H9 (cell line): ENCODE results near the gene MTCL1. TPM values are rescaled to one million over a fixed set of nuclear protein-coding genes. Genes with fewer than 3 reads are reported as not detected.

ENCODE experiments used
- DNase-seq: peaks from one replicate; pipeline ENCODE4 v3.0.0-alpha.2; 2017
- H2AFZ ChIP-seq: one replicate; pipeline ENCODE4 v1.6.1; 2013; ENCODE audit warnings: mild to moderate bottlenecking, low read length, control low read depth, moderate library complexity
- H2AK5ac ChIP-seq: 2 replicates; pipeline ENCODE4 v1.6.1; 2013; ENCODE audit warnings: low read length, control low read depth, mixed read lengths; ENCODE audit not compliant: insufficient read length
- H2BK120ac ChIP-seq: one replicate; pipeline ENCODE4 v1.6.1; 2013; ENCODE audit warnings: low read depth, mild to moderate bottlenecking, low read length, control low read depth, inconsistent platforms; ENCODE audit not compliant: poor library complexity, severe bottlenecking
- H2BK12ac ChIP-seq: 2 replicates; pipeline ENCODE4 v1.6.1; 2013; ENCODE audit warnings: low read length, control low read depth, mixed read lengths, low read depth; ENCODE audit not compliant: insufficient read length
- H2BK15ac ChIP-seq: 2 replicates; pipeline ENCODE4 v1.6.1; 2013; ENCODE audit warnings: low read depth, low read length, control low read depth
- H2BK20ac ChIP-seq: one replicate; pipeline ENCODE4 v1.6.1; 2013; ENCODE audit warnings: low read depth, mild to moderate bottlenecking, low read length, control low read depth, inconsistent platforms; ENCODE audit not compliant: poor library complexity, severe bottlenecking
- H2BK5ac ChIP-seq: 2 replicates; pipeline ENCODE4 v1.6.1; 2013; ENCODE audit warnings: low read length, control low read depth, mixed read lengths; ENCODE audit not compliant: insufficient read length
- H3K14ac ChIP-seq: 2 replicates; pipeline ENCODE4 v1.6.1; 2013; ENCODE audit warnings: low read length, control low read depth; ENCODE audit not compliant: insufficient read depth
- H3K18ac ChIP-seq: 2 replicates; pipeline ENCODE4 v1.6.1; 2013; ENCODE audit warnings: low read depth, mild to moderate bottlenecking, mixed read lengths, low read length, control low read depth; ENCODE audit not compliant: insufficient read length
- H3K23ac ChIP-seq: 2 replicates; pipeline ENCODE4 v1.6.1; 2013; ENCODE audit warnings: low read length, control low read depth, mixed read lengths, low read depth; ENCODE audit not compliant: insufficient read length
- H3K23me2 ChIP-seq: 2 replicates; pipeline ENCODE4 v1.6.1; 2013; ENCODE audit warnings: low read depth, mild to moderate bottlenecking, mixed read lengths, low read length, control low read depth; ENCODE audit not compliant: insufficient read length, poor library complexity, severe bottlenecking
- H3K27ac ChIP-seq: 2 replicates; pipeline ENCODE4 v1.5.1; 2013; ENCODE audit warnings: low read length, control low read depth, mixed read lengths, low read depth; ENCODE audit not compliant: insufficient read length
- H3K27me3 ChIP-seq: 2 replicates; pipeline ENCODE4 v1.6.1; 2013; ENCODE audit warnings: low read length, control low read depth, inconsistent platforms; ENCODE audit not compliant: insufficient read depth
- H3K4ac ChIP-seq: 2 replicates; pipeline ENCODE4 v1.6.1; 2013; ENCODE audit warnings: low read depth, mild to moderate bottlenecking, control low read depth, inconsistent platforms, low read length, moderate library complexity
- H3K4me1 ChIP-seq: 2 replicates; pipeline ENCODE4 v1.6.1; 2013; ENCODE audit warnings: low read length, control low read depth, inconsistent platforms; ENCODE audit not compliant: insufficient read depth
- H3K4me2 ChIP-seq: 2 replicates; pipeline ENCODE4 v1.6.1; 2013; ENCODE audit warnings: low read length, control low read depth, mixed read lengths; ENCODE audit not compliant: insufficient read length, insufficient read depth
- H3K56ac ChIP-seq: 2 replicates; pipeline ENCODE4 v1.6.1; 2013; ENCODE audit warnings: low read depth, mild to moderate bottlenecking, mixed read lengths, low read length, control low read depth; ENCODE audit not compliant: insufficient read length
- H3K79me1 ChIP-seq: 2 replicates; pipeline ENCODE4 v1.6.1; 2013; ENCODE audit warnings: low read depth, mild to moderate bottlenecking, moderate library complexity, low read length, control low read depth, inconsistent platforms; ENCODE audit not compliant: insufficient read depth, poor library complexity, severe bottlenecking
- H3K79me2 ChIP-seq: 2 replicates; pipeline ENCODE4 v1.6.1; 2013; ENCODE audit warnings: low read length, control low read depth, inconsistent platforms; ENCODE audit not compliant: insufficient read depth
- H3K9ac ChIP-seq: 2 replicates; pipeline ENCODE4 v1.6.1; 2013; ENCODE audit warnings: low read length, control low read depth, mixed read lengths; ENCODE audit not compliant: insufficient read length; ENCODE audit errors: extremely low read depth
- H3K9me3 ChIP-seq: one replicate; pipeline ENCODE4 v1.6.1; 2013; ENCODE audit warnings: low read depth, low read length, inconsistent platforms; ENCODE audit not compliant: control insufficient read depth
- H3T11ph ChIP-seq: one replicate; pipeline ENCODE4 v1.6.1; 2013; ENCODE audit warnings: mild to moderate bottlenecking, low read length, control low read depth, inconsistent platforms
- H4K20me1 ChIP-seq: one replicate; pipeline ENCODE4 v1.6.1; 2013; ENCODE audit not compliant: control insufficient read depth, insufficient read length, insufficient read depth
- H4K5ac ChIP-seq: 2 replicates; pipeline ENCODE4 v1.6.1; 2013; ENCODE audit warnings: low read depth, mild to moderate bottlenecking, mixed read lengths, low read length, control low read depth; ENCODE audit not compliant: insufficient read length
- H4K8ac ChIP-seq: replicated peaks from 2 replicates; pipeline ENCODE4 v1.6.1; 2013; ENCODE audit warnings: low read length, control low read depth, mixed read lengths, low read depth; ENCODE audit not compliant: insufficient read length
- H4K91ac ChIP-seq: 2 replicates; pipeline ENCODE4 v1.6.1; 2013; ENCODE audit warnings: low read depth, mild to moderate bottlenecking, moderate library complexity, mixed read lengths, low read length, control low read depth; ENCODE audit not compliant: insufficient read length
- H3K27ac Mint-ChIP-seq, 3 experiments: 2 replicates in 2 of 3; 3 replicates in 1 of 3; pipeline ENCODE4 v1.8.0; 2020 to 2021; ENCODE audit warnings: mixed read lengths in 3 of 3, mild to moderate bottlenecking in 1 of 3, moderate library complexity in 1 of 3
- H3K27me3 Mint-ChIP-seq: 2 replicates; pipeline ENCODE4 v1.8.0; 2021; ENCODE audit warnings: low read depth, mild to moderate bottlenecking, moderate library complexity, mixed read lengths
- H3K36me3 Mint-ChIP-seq, 3 experiments: 2 replicates in 2 of 3; 3 replicates in 1 of 3; pipeline ENCODE4 v1.8.0; 2020 to 2021; ENCODE audit warnings: low read depth in 3 of 3, mixed read lengths in 3 of 3; ENCODE audit not compliant: insufficient read depth in 1 of 3
- H3K4me1 Mint-ChIP-seq, 2 experiments: 2 replicates each; pipeline ENCODE4 v1.8.0; 2020; ENCODE audit warnings: mixed read lengths in 2 of 2
- H3K4me3 Mint-ChIP-seq, 2 experiments: 2 replicates in 1 of 2; 3 replicates in 1 of 2; pipeline ENCODE4 v1.8.0; 2020 to 2021; ENCODE audit warnings: mild to moderate bottlenecking in 2 of 2, mixed read lengths in 2 of 2, moderate library complexity in 1 of 2
- H3K9me3 Mint-ChIP-seq, 2 experiments: 2 replicates in 1 of 2; 3 replicates in 1 of 2; pipeline ENCODE4 v1.8.0; 2020; ENCODE audit warnings: mild to moderate bottlenecking in 2 of 2, mixed read lengths in 2 of 2, moderate library complexity in 1 of 2
- WGBS: extraction: QIAGEN DNeasy Blood & Tissue Kit; methylation state at CpG from one replicate; pipeline ENCODE4 v1.1.7; 2013; ENCODE audit warnings: missing lambda C conversion rate, low lambda C conversion rate, mixed read lengths; ENCODE audit not compliant: insufficient read length; ENCODE audit errors: extremely low coverage; 5-methylcytosine and 5-hydroxymethylcytosine counted together
- total RNA-seq: library from RNA; stranded (reverse); gene quantifications from 2 replicates; pipeline ENCODE4 v1.2.1, GENCODE V29; 2021
- TF ChIP-seq, protein P1 (sequence below): fragments of 200-600 bp; sonication (generic); conservative IDR thresholded peaks from 3 replicates; pipeline ENCODE4 v1.8.0; 2021; ENCODE audit warnings: antibody characterized with exemption, mild to moderate bottlenecking

The MTCL1 gene
- total RNA-seq, 1 experiment from 2014 or later = 50.7 TPM

DNA sequence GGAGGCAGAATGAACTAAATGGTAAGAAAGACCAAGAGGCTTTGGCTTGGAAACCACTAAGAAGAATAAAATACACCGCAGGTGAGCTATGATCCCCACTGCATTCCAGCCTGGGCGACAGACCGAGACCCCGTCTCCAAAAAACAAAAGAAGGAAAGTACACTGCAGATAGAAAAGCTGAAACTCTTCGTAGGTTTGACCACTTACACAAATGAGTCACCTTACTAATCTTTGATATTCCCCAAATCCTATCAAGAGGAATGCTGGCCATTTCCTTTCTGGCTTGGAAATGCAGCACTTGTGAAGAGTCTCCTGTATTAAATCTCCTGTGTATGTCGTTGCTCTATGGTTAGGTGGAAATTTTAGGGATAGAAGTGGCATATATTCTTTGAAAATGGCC lies 108.8 kb downstream of the MTCL1 start:
- Histone ChIP-seq H2AFZ (no peak overlapping the region), H4K91ac (no peak overlapping the region), H3K56ac (no peak overlapping the region), H3K23me2 (no peaks in the 10 kb centered on the region), H3K79me2 (no peaks in the 10 kb centered on the region), H3K27ac (no peak overlapping the region), H2BK5ac (no peak overlapping the region), H2BK120ac (no peak overlapping the region), H2AK5ac (no peak overlapping the region), H2BK12ac (no peak overlapping the region), H2BK20ac (no peak overlapping the region), H4K5ac (no peak overlapping the region), H3K79me1 (no peaks in the 10 kb centered on the region), H4K8ac (no peak overlapping the region), H3K4me2 (no peak overlapping the region), H3K4me1 (no peaks in the 10 kb centered on the region), H3T11ph (no peak overlapping the region), H3K9me3 (no peaks in the 10 kb centered on the region), H3K4ac (no peak overlapping the region), H3K9ac (no peak overlapping the region), H3K23ac (no peak overlapping the region), H3K27me3 (no peaks in the 10 kb centered on the region), H3K14ac (no peak overlapping the region), H4K20me1 (no peaks in the 10 kb centered on the region), H2BK15ac (no peak overlapping the region), H3K18ac (no peak overlapping the region)
- no CpG with 5 or more reads among the region's 6 CpGs for WGBS
- no peaks in the 10 kb centered on the region for H3K9me3 Mint-ChIP-seq
- H3K27ac Mint-ChIP-seq = peak overlapping the region in 1 of 3 experiments; percentile 7; a peak in 1 of 7 replicates
- no peaks in the 10 kb centered on the region for H3K27me3 Mint-ChIP-seq
- TF ChIP-seq, protein P1, sequence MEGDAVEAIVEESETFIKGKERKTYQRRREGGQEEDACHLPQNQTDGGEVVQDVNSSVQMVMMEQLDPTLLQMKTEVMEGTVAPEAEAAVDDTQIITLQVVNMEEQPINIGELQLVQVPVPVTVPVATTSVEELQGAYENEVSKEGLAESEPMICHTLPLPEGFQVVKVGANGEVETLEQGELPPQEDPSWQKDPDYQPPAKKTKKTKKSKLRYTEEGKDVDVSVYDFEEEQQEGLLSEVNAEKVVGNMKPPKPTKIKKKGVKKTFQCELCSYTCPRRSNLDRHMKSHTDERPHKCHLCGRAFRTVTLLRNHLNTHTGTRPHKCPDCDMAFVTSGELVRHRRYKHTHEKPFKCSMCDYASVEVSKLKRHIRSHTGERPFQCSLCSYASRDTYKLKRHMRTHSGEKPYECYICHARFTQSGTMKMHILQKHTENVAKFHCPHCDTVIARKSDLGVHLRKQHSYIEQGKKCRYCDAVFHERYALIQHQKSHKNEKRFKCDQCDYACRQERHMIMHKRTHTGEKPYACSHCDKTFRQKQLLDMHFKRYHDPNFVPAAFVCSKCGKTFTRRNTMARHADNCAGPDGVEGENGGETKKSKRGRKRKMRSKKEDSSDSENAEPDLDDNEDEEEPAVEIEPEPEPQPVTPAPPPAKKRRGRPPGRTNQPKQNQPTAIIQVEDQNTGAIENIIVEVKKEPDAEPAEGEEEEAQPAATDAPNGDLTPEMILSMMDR = no peak
- H3K4me1 Mint-ChIP-seq = no peaks in the 10 kb centered on the region
- peaks cover 39 to 77% (median 74%) of the 10 kb centered on the region in 3 experiments; a peak in 6 of 7 replicates for H3K36me3 Mint-ChIP-seq
- no peak overlapping the region for H3K4me3 Mint-ChIP-seq
- no peak for DNase-seq
